ENCODE results near the gene MAST4. TPM values are rescaled to one million over a fixed set of nuclear protein-coding genes. Genes with fewer than 3 reads are reported as not detected.

The MAST4 gene
- polyA plus RNA-seq, 1 donor (not counting 4 experiments of a cell fraction or from before 2014, with no cell fraction given) = 19.8 TPM

DNA sequence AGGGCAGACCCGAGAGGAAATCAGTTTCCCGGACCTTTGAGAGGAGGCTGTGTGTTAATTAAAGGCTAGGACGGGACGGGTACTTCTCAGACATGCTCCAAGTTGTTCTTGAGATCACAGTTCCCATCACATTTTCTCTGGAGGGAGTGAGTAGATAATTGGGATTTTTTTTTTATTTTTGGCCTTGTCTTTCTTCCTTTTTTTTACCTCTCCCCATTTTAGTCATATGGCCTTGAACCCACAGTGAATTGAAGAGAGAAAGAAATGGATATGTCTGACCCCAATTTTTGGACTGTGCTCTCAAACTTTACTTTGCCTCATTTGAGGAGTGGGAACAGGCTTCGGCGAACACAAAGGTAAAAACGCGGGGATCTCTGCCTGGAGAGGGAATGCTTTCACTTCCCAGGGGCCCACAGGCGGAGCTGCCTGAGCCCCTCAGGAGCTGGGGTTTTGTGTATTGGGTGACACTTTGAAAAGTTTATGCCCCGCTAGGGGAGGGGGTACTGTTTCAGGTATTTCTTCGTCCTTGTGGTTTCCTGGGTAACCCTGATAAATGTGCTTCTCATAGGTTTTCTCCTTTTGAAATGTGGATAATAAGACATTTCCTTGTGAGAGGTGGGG is 408.6 kb downstream of the MAST4 start:
- Histone ChIP-seq H3K9me1 (ENCODE audit: control insufficient read depth, extremely low read depth, insufficient read depth, low read length) (no peaks in the 10 kb centered on the region), H3K27ac (ENCODE audit: control insufficient read depth, insufficient read depth, low read length) (peak overlapping the region; percentile 97), H3K27me3 (ENCODE audit: control insufficient read depth, extremely low read depth, insufficient read depth, low read length) (no peaks in the 10 kb centered on the region), H3K36me3 (ENCODE audit: control insufficient read depth in 2 of 2, extremely low read depth in 1 of 2, insufficient read depth in 2 of 2, low read length in 2 of 2) (no peaks in the 10 kb centered on the region), H4K20me1 (ENCODE audit: control insufficient read depth, extremely low read depth, insufficient read depth, low read length) (no peaks in the 10 kb centered on the region), H3K4me2 (ENCODE audit: control insufficient read depth, extremely low read depth, insufficient read depth, low read depth, low read length) (peak overlapping the region; percentile 92), H3K4me3 (ENCODE audit: control insufficient read depth in 2 of 3, extremely low read depth in 1 of 3, insufficient read depth in 2 of 3, low read depth in 1 of 3, low read length in 3 of 3) (peak overlapping the region; percentile 66 to 98 (median 87)), H3K9ac (ENCODE audit: control insufficient read depth, extremely low read depth, insufficient read depth, low read length) (peak overlapping the region; percentile 97), H3K9me3 (ENCODE audit: control insufficient read depth, low read depth, low read length) (no peaks in the 10 kb centered on the region), H3K79me2 (ENCODE audit: control insufficient read depth, insufficient read depth, low read length) (peaks cover 51% of the 10 kb centered on the region), H2AFZ (ENCODE audit: control insufficient read depth, low read length) (no peak overlapping the region), H3K4me1 (ENCODE audit: control insufficient read depth, extremely low read depth, insufficient read depth, low read length) (peaks cover 43% of the 10 kb centered on the region)
- no peak for TF ChIP-seq EZH2 (IDR thresholded peaks at IDR 0.05; ENCODE audit: low read length)
- TF ChIP-seq, protein P1, sequence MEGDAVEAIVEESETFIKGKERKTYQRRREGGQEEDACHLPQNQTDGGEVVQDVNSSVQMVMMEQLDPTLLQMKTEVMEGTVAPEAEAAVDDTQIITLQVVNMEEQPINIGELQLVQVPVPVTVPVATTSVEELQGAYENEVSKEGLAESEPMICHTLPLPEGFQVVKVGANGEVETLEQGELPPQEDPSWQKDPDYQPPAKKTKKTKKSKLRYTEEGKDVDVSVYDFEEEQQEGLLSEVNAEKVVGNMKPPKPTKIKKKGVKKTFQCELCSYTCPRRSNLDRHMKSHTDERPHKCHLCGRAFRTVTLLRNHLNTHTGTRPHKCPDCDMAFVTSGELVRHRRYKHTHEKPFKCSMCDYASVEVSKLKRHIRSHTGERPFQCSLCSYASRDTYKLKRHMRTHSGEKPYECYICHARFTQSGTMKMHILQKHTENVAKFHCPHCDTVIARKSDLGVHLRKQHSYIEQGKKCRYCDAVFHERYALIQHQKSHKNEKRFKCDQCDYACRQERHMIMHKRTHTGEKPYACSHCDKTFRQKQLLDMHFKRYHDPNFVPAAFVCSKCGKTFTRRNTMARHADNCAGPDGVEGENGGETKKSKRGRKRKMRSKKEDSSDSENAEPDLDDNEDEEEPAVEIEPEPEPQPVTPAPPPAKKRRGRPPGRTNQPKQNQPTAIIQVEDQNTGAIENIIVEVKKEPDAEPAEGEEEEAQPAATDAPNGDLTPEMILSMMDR (optimal IDR thresholded peaks at IDR 0.05 in 1 of 3, IDR thresholded peaks at IDR 0.05 in 1 of 3, conservative IDR thresholded peaks at IDR 0.05 in 1 of 3; ENCODE audit: extremely low read depth in 1 of 3, insufficient read depth in 2 of 3, low read length in 3 of 3) = no peak
- dilution Hi-C loops (cut with MboI; ENCODE audit: extremely low pct_ligation_motif_present, low sequenced_read_pairs) = no loop called here
- FAIRE-seq (no peak), DNase-seq (ENCODE audit: low read depth, low spot score) (no peak)

DNA sequence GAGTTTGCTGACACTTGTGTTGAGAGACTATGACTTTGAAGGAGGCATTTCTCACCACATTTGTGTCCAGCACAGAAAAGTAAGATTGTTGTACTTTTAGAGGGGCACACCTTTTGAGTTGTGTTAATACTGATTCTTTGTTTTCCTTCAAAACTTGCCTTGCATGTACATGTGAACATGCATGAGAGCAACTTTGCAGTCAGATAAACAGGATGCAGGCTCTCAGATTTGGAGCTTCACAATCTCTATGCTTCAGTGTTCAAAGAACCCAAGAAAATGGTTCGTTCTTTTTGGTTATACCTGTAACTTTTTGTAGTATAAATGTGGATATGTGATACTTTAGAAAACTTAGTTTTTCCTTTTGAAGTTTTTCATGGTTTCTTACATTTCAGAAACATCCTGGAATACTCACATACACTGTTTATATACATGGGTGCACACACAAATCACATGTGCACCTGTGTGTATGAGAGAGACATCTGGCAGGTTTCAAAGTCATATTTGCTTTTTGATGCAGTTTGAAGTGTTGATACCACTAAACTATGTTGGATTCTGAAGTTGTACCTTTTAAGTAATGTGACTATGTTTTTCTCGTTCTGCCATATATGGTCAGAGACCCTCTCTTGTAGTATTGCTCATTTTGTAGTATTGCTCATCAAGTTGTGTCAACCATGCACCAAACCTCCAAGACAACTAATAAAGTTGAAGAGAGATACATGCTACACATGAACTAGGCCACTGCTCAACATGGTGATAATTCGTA is 409.7 kb downstream of the MAST4 start:
- peaks cover 50% of the 10 kb centered on the region for H3K4me1 ChIP-seq (ENCODE audit: control insufficient read depth, extremely low read depth, insufficient read depth, low read length)
- DNase-seq (ENCODE audit: low read depth, low spot score) (no peak), FAIRE-seq (no peak)
- H3K9ac ChIP-seq (ENCODE audit: control insufficient read depth, extremely low read depth, insufficient read depth, low read length) = peak overlapping the region; percentile 97
- no peaks in the 10 kb centered on the region for H3K36me3 ChIP-seq (ENCODE audit: control insufficient read depth in 2 of 2, extremely low read depth in 1 of 2, insufficient read depth in 2 of 2, low read length in 2 of 2)
- no peak overlapping the region for H2AFZ ChIP-seq (ENCODE audit: control insufficient read depth, low read length)
- no peaks in the 10 kb centered on the region for H4K20me1 ChIP-seq (ENCODE audit: control insufficient read depth, extremely low read depth, insufficient read depth, low read length)
- H3K9me1 ChIP-seq (ENCODE audit: control insufficient read depth, extremely low read depth, insufficient read depth, low read length) = no peaks in the 10 kb centered on the region
- TF ChIP-seq, protein P1 (optimal IDR thresholded peaks at IDR 0.05 in 1 of 3, IDR thresholded peaks at IDR 0.05 in 1 of 3, conservative IDR thresholded peaks at IDR 0.05 in 1 of 3; ENCODE audit: extremely low read depth in 1 of 3, insufficient read depth in 2 of 3, low read length in 3 of 3) = no peak
- no peak for TF ChIP-seq EZH2 (IDR thresholded peaks at IDR 0.05; ENCODE audit: low read length)
- peak overlapping the region; percentile 92 for H3K4me2 ChIP-seq (ENCODE audit: control insufficient read depth, extremely low read depth, insufficient read depth, low read depth, low read length)
- H3K27me3 ChIP-seq (ENCODE audit: control insufficient read depth, extremely low read depth, insufficient read depth, low read length) = no peaks in the 10 kb centered on the region
- H3K27ac ChIP-seq (ENCODE audit: control insufficient read depth, insufficient read depth, low read length) = peak overlapping the region; percentile 97
- peaks cover 54% of the 10 kb centered on the region for H3K79me2 ChIP-seq (ENCODE audit: control insufficient read depth, insufficient read depth, low read length)
- dilution Hi-C loops (cut with MboI; ENCODE audit: extremely low pct_ligation_motif_present, low sequenced_read_pairs) = no loop called here
- peak overlapping the region; percentile 66 to 98 (median 87) for H3K4me3 ChIP-seq (ENCODE audit: control insufficient read depth in 2 of 3, extremely low read depth in 1 of 3, insufficient read depth in 2 of 3, low read depth in 1 of 3, low read length in 3 of 3)
- no peaks in the 10 kb centered on the region for H3K9me3 ChIP-seq (ENCODE audit: control insufficient read depth, low read depth, low read length)

Measured in keratinocyte (primary cell).